Measurements from ENCODE around the gene USP40.
"Not testable (repeated sequence)": the region's sequence is repeated elsewhere in the genome, so short reads cannot be mapped to it uniquely, and the experiment has no call there.

GRCh38 chr2:233592706-233593105, 26.1 kb upstream of the USP40 start:
- TF ChIP-seq, protein P1, sequence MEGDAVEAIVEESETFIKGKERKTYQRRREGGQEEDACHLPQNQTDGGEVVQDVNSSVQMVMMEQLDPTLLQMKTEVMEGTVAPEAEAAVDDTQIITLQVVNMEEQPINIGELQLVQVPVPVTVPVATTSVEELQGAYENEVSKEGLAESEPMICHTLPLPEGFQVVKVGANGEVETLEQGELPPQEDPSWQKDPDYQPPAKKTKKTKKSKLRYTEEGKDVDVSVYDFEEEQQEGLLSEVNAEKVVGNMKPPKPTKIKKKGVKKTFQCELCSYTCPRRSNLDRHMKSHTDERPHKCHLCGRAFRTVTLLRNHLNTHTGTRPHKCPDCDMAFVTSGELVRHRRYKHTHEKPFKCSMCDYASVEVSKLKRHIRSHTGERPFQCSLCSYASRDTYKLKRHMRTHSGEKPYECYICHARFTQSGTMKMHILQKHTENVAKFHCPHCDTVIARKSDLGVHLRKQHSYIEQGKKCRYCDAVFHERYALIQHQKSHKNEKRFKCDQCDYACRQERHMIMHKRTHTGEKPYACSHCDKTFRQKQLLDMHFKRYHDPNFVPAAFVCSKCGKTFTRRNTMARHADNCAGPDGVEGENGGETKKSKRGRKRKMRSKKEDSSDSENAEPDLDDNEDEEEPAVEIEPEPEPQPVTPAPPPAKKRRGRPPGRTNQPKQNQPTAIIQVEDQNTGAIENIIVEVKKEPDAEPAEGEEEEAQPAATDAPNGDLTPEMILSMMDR (IDR thresholded peaks at IDR 0.05; ENCODE audit: low read depth, low read length), result not testable (repeated sequence)
- TF ChIP-seq POLR2A (IDR thresholded peaks at IDR 0.05; ENCODE audit: extremely low read depth, insufficient read length); MYC (IDR thresholded peaks at IDR 0.05; ENCODE audit: low read depth, low read length); MAX (IDR thresholded peaks at IDR 0.05; ENCODE audit: low read depth, low read length): not testable (repeated sequence)

Measured in NB4 (cell line).